SU-DHL-6 (cell line): ENCODE measurements around the gene SRBD1.

ENCODE experiments used
- CTCF ChIP-seq: fragments of 200-600 bp; sonication (generic); IDR thresholded peaks from one replicate; pipeline ENCODE4 v1.5.1; 2017; ENCODE audit warnings: antibody characterized with exemption, mild to moderate bottlenecking, low read length, moderate library complexity; ENCODE audit not compliant: insufficient read depth, poor library complexity, severe bottlenecking
- EZH2phosphoT487 ChIP-seq: fragments of 200-600 bp; sonication (generic), shearing (Covaris generic); conservative IDR thresholded peaks from 2 replicates; pipeline ENCODE4 v1.6.1; 2018; ENCODE audit warnings: mild to moderate bottlenecking, antibody characterized with exemption, low read length, moderate library complexity, mixed read lengths

GRCh38 chr2:45614330-45614729 is 3.3 kb upstream of the SRBD1 start:
- TF ChIP-seq CTCF (no peak), EZH2phosphoT487 (no peak)
